Measurements from ENCODE around the gene TMPRSS13.

DNA sequence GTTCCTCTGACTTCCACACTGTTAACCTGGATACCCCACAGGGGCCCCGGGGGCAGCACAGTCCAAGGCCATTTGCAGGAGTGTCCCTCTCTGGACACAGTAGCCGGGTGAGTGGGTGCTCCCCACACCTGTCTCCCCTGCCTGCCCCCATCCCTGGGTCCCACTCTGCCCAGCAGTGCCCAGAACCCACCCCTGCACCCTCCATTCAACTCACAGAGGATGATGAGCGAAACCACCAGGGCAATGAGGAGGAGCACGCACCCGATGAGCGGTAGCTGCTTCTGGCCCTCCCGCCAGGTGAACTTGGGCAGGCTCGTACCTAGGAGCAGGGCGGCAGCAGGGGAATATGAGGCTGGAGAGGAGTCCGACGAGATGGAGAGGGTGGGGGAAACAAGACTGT lies 12.2 kb downstream of the TMPRSS13 start:
- TF ChIP-seq CTCF (IDR thresholded peaks at IDR 0.05) = no peak
- no peak for TF ChIP-seq ZFX (IDR thresholded peaks at IDR 0.05; ENCODE audit: borderline replicate concordance)

All from 22Rv1 (cell line).